Adrenal gland (tissue), 12 donors: Measurements from ENCODE around the gene ADCK1. TPM values are rescaled to one million over a fixed set of nuclear protein-coding genes. Genes with fewer than 3 reads are reported as not detected.
"Not testable (repeated sequence)": the region's sequence is repeated elsewhere in the genome, so short reads cannot be mapped to it uniquely, and the experiment has no call there.

Experiments
- DNase-seq, 7 donors: peaks; one replicate each; pipeline ENCODE4 v3.0.0-alpha.2; 2019 to 2020
- H3K27ac ChIP-seq, 5 donors: fragments of 200-600 bp; sonication (generic) in 4 of 5; 1 replicate in 3 of 5; 2 replicates in 2 of 5; pipeline versions ENCODE4 v1.5.1 to v1.8.0; 2016 to 2020; ENCODE audit warnings: mild to moderate bottlenecking in 1 of 5
- H3K27me3 ChIP-seq: fragments of 200-600 bp; 2 replicates; pipeline ENCODE4 v1.8.0; 2021
- H3K36me3 ChIP-seq, 2 donors: fragments of 200-600 bp; replicated peaks in 1 of 2; 1 replicate in 1 of 2; 2 replicates in 1 of 2; pipeline versions ENCODE4 v1.5.1 to v1.8.0; 2018 to 2022
- H3K4me1 ChIP-seq, 2 donors: fragments of 200-600 bp; replicated peaks in 1 of 2; 1 replicate in 1 of 2; 2 replicates in 1 of 2; pipeline versions ENCODE4 v1.5.1 to v1.8.0; 2018 to 2021
- H3K4me3 ChIP-seq, 4 donors: fragments of 200-600 bp; sonication (generic) in 3 of 4; one replicate each; pipeline ENCODE4 v1.5.1; 2016 to 2018
- H3K9me3 ChIP-seq, 3 donors: fragments of 200-600 bp; sonication (generic) in 1 of 3; replicated peaks in 1 of 3; 1 replicate in 2 of 3; 2 replicates in 1 of 3; pipeline versions ENCODE4 v1.5.1 to v1.8.0; 2016 to 2021
- POLR2A ChIP-seq, 2 donors: fragments of 450-650 bp; IDR thresholded peaks; one replicate each; pipeline ENCODE4 v1.6.1; 2017; ENCODE audit warnings: antibody characterized with exemption in 2 of 2, mild to moderate bottlenecking in 2 of 2, moderate library complexity in 1 of 2
- WGBS, 4 donors: extraction: QIAGEN DNeasy Blood & Tissue Kit in 2 of 4; methylation state at CpG; one replicate each; pipeline versions ENCODE4 v1.1.5 to v1.1.7; 2013 to 2017; 5-methylcytosine and 5-hydroxymethylcytosine counted together
- intact Hi-C, 2 donors: fragments of 100-400 bp; cut with DNase I; formaldehyde crosslinking; loops; one replicate each; pipeline versions ENCODE4 v1.14.1 to v1.15.0; 2022 to 2023
- polyA plus RNA-seq, 3 donors: library from polyadenylated mRNA; stranded (reverse); fragments of 200-250 nt in 2 of 3; fragments of 350-450 nt in 1 of 3; fragmentation: Illumina TruSeq in 1 of 3; extraction: RNeasy Lipid Tissue Mini Kit (QIAGEN cat#74804) in 1 of 3; gene quantifications; one replicate each; pipeline ENCODE4 v1.2.3, GENCODE V29; 2013 to 2014
- total RNA-seq, 9 donors: library from RNA; depleted of rRNA in 4 of 9; stranded (reverse); fragments of >200 nt in 4 of 9; fragments of 120-200 nt in 1 of 9; fragmentation: NEBNext Ultra II Directional in 1 of 9; extraction: Animal tissue kit (Norgen Biotek cat#: 25700) in 1 of 9; gene quantifications; one replicate each; pipeline versions ENCODE4 v1.1.0 to v1.2.4, GENCODE V29; 2013 to 2023
- TF ChIP-seq, protein P1 (sequence below), 6 experiments: fragments of 450-650 bp in 4 of 6; fragments of 200-600 bp in 2 of 6; sonication (generic) in 1 of 6; IDR thresholded peaks; 1 replicate in 5 of 6; 2 replicates in 1 of 6; pipeline versions ENCODE4 v1.5.1 to v1.8.0; 2016 to 2021; ENCODE audit warnings: antibody characterized with exemption in 6 of 6, mild to moderate bottlenecking in 2 of 6, moderate library complexity in 1 of 6
- donor health status: healthy with polysubstance abuse.
- donor health status: Bipolar disorder and iron deficiency.
- donor health status: DM: yes; HTN: yes; CAD: no.
- donor health status: DM: no; HTN: no; CAD: no.
- donor health status: DM: no; HTN: no; CAD: no.
- donor health status: DM: yes; HTN: yes; CAD: no.

Gene ADCK1
- total and polyA plus RNA-seq, 12 donors, result 5.2 to 18.1 (median 9.9) TPM

DNA sequence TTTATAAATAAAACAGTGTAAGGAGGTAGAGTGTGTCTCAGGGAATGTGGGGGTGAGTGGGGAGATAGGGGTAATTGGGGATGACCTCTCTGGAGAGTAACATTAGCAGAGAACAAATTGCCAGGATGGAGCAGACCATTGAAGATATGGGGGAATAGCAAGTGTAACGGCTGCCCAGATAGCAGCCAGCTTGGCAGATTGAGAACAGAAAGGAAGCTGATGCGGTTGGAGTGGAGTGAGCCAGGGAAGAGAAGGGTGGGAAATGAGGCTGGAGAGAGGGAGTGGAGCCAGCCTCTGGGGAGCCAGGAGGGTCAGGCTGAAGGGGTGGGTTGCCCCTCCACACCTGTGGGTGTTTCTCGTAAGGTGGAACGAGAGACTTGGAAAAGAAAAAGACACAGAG is 5.6 kb upstream of the ADCK1 start:
- Histone ChIP-seq H3K9me3 (no peaks in the 10 kb centered on the region), H3K4me3 (no peak overlapping the region), H3K36me3 (no peaks in the 10 kb centered on the region), H3K27ac (no peak overlapping the region), H3K27me3 (no peaks in the 10 kb centered on the region), H3K4me1 (peaks cover 0 to 6% of the 10 kb centered on the region in 2 donors)
- 72 to 89% (median 81%) methylated on average over 4 of the region's 4 CpGs for WGBS, 4 donors
- intact Hi-C loops, result no loop called here
- TF ChIP-seq, protein P1, sequence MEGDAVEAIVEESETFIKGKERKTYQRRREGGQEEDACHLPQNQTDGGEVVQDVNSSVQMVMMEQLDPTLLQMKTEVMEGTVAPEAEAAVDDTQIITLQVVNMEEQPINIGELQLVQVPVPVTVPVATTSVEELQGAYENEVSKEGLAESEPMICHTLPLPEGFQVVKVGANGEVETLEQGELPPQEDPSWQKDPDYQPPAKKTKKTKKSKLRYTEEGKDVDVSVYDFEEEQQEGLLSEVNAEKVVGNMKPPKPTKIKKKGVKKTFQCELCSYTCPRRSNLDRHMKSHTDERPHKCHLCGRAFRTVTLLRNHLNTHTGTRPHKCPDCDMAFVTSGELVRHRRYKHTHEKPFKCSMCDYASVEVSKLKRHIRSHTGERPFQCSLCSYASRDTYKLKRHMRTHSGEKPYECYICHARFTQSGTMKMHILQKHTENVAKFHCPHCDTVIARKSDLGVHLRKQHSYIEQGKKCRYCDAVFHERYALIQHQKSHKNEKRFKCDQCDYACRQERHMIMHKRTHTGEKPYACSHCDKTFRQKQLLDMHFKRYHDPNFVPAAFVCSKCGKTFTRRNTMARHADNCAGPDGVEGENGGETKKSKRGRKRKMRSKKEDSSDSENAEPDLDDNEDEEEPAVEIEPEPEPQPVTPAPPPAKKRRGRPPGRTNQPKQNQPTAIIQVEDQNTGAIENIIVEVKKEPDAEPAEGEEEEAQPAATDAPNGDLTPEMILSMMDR (IDR thresholded peaks at IDR 0.05), result no peak
- TF ChIP-seq POLR2A (IDR thresholded peaks at IDR 0.05), result no peak
- no peak for DNase-seq

DNA sequence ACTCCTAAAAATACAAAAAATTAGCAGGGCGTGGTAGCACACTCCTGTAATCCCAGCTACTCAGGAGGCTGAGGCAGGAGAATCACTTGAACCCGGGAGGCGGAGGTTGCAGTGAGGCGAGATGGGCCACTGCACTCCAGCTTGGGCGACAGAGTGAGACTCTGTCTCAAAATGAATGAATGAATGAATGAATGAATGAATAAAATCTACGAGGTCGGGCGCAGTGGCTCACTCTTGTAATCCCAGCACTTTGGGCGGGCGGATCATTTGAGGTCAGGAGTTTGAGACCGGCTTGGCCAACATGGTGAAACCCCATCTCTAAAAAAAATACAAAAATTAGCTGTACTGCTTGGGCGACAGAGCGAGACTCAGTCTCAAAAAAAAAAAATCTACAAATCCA is 453 bp upstream of the ADCK1 start:
- intact Hi-C loops, H3K36me3 ChIP-seq, H3K9me3 ChIP-seq, H3K27me3 ChIP-seq: not testable (repeated sequence)
- H3K27ac ChIP-seq, result peak overlapping the region in 3 of 5 donors; percentile 85 to 93 (median 87)
- H3K4me1 ChIP-seq, result peaks cover 0 to 12% of the 10 kb centered on the region in 2 donors
- 70 to 75% (median 72%) methylated on average over 13 of the region's 13 CpGs for WGBS, 4 donors
- H3K4me3 ChIP-seq, result peak overlapping the region in 2 of 4 donors; percentile 64
- peak in 2 of 7 donors; percentile 31 to 56 for DNase-seq

DNA sequence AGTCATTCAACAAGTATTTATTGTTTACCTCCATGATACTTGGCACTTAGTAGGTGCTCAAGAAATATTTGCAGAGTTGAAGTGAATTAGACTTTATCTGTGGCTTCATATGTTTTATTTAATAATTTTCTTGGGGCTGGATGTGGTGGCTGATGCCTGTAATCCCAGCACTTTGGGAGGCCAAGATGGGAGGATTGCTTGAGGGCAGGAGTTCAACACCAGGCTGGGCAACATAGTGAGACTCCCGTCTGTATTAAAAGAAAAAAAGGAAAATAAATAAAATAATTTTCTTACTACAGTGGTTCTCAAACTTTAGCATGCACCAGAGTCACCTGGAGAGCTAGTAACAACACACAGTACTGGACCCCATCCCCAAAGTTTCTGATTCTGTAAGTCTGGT is 905 bp downstream of the ADCK1 start:
- no peaks in the 10 kb centered on the region for H3K36me3 ChIP-seq
- H3K4me3 ChIP-seq, result peak overlapping the region in 2 of 4 donors; percentile 64
- no peaks in the 10 kb centered on the region for H3K9me3 ChIP-seq
- peak overlapping the region in 4 of 5 donors; percentile 85 to 96 (median 90) for H3K27ac ChIP-seq
- TF ChIP-seq, protein P1 (IDR thresholded peaks at IDR 0.05), result no peak
- no peak for TF ChIP-seq POLR2A (IDR thresholded peaks at IDR 0.05)
- no peak for DNase-seq
- WGBS, 4 donors, result 70 to 89% (median 81%) methylated on average over 1 of the region's 1 CpG
- H3K27me3 ChIP-seq, result no peaks in the 10 kb centered on the region
- intact Hi-C loops, result no loop called here
- peaks cover 0 to 12% of the 10 kb centered on the region in 2 donors for H3K4me1 ChIP-seq

DNA sequence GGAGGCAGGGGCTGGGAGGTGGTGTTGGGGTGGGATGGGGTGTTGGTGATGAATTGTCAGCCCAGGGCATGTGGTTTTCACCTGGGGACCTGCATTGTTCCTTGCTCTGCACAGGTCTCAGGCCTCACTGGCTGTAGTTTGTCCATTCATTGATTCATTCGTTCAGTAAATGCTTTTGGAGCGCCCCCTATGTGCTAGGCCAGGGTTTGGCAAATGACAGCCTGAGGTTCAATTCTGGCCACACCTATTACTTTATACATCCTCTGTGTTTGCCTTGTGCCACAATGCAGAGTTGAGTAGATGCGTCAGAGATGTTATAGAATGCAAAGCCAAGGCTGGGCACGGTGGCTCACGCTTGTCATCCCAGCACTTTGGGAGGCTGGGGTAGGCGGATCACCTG is 4.7 kb downstream of the ADCK1 start:
- WGBS, 4 donors, result 56 to 94% (median 67%) methylated on average over 3 to 6 of the region's 6 CpGs
- intact Hi-C loops, result no loop called here
- TF ChIP-seq, protein P1 (IDR thresholded peaks at IDR 0.05), result peak in 1 of 6 experiments; percentile 21
- TF ChIP-seq POLR2A (IDR thresholded peaks at IDR 0.05), result no peak

DNA sequence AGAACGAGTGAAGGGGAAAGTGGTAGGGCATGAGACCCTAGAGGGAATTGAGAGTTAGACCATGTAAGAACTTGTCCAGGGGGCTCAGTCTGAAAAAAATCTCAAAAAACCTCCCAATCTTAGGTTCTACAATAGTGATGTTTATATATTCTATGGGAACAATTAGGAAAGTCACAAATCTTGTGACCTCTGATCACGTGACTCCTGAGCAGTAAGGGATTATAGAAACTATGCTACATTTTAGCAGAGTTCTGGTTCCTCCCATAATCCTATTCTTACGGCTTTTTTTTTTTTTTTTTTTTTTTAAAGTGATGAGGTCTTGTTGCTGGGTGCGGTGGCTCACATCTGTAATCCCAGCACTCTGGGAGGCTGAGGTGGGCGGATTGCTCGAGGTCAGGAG is 5.8 kb downstream of the ADCK1 start:
- 79 to 89% (median 83%) methylated on average over 6 of the region's 6 CpGs for WGBS, 4 donors
- TF ChIP-seq, protein P1 (IDR thresholded peaks at IDR 0.05), result no peak
- no peak for TF ChIP-seq POLR2A (IDR thresholded peaks at IDR 0.05)
- Histone ChIP-seq H3K4me1 (peaks cover 0 to 3% of the 10 kb centered on the region in 2 donors), H3K27me3 (no peaks in the 10 kb centered on the region), H3K36me3 (no peaks in the 10 kb centered on the region), H3K4me3 (no peak overlapping the region), H3K27ac (no peak overlapping the region), H3K9me3 (no peaks in the 10 kb centered on the region)
- intact Hi-C loops, result no loop called here
- no peak for DNase-seq

More for the DNA sequence above, 4.7 kb downstream of the ADCK1 start:
- Histone ChIP-seq H3K4me3 (no peak overlapping the region), H3K36me3 (no peaks in the 10 kb centered on the region), H3K27ac (no peak overlapping the region), H3K4me1 (peaks cover 0 to 6% of the 10 kb centered on the region in 2 donors), H3K9me3 (no peaks in the 10 kb centered on the region), H3K27me3 (no peaks in the 10 kb centered on the region)
- peak in 2 of 7 donors; percentile 7 to 24 for DNase-seq
